SK-N-SH (cell line): Measurements from ENCODE around the gene TGIF1. TPM values are rescaled to one million over a fixed set of nuclear protein-coding genes. Genes with fewer than 3 reads are reported as not detected.
"Not testable (repeated sequence)": the region's sequence is repeated elsewhere in the genome, so short reads cannot be mapped to it uniquely, and the experiment has no call there.

Source experiments
- CTCF ChIA-PET: fragments of 300-600, 350-600 bp; formaldehyde crosslinking; extraction: SDS; loops from one replicate; lab custom pipeline; 2021; lab: Yijun Ruan, JAX
- POLR2A ChIA-PET: fragments of 350-600 bp; sonication (Branson Sonifier 250); formaldehyde crosslinking; extraction: SDS; loops from one replicate; lab custom pipeline; 2020; ENCODE audit warnings: antibody characterized with exemption, inconsistent platforms; lab: Yijun Ruan, JAX
- DNase-seq: peaks from one replicate; pipeline ENCODE4 v3.0.0; 2012
- H2AFZ ChIP-seq: fragments of 200-600 bp; sonication (generic); 2 replicates; pipeline ENCODE4 v1.8.1; 2016; ENCODE audit warnings: antibody characterized with exemption, mild to moderate bottlenecking, low read depth
- H3F3A ChIP-seq: fragments of 200-600 bp; sonication (generic); replicated peaks from 2 replicates; pipeline ENCODE3; 2016; ENCODE audit warnings: antibody characterized with exemption, mild to moderate bottlenecking; ENCODE audit not compliant: insufficient read depth
- H3K27ac ChIP-seq, 2 experiments: fragments of 200-500 bp in 1 of 2; fragments of 200-600 bp in 1 of 2; sonication (Bioruptor generic) in 1 of 2; sonication (generic), shearing (Covaris generic) in 1 of 2; 2 replicates each; pipeline versions ENCODE4 v1.5.1 to v1.6.1; 2014 to 2016; ENCODE audit warnings: low read depth in 2 of 2, inconsistent platforms in 1 of 2, low read length in 1 of 2, mild to moderate bottlenecking in 1 of 2, mixed read lengths in 1 of 2
- H3K27me3 ChIP-seq: fragments of 200-600 bp; sonication (generic), shearing (Covaris generic); 2 replicates; pipeline ENCODE4 v1.6.1; 2016; ENCODE audit warnings: mixed run types; ENCODE audit not compliant: insufficient read depth
- H3K36me3 ChIP-seq, 2 experiments: fragments of 200-500 bp in 1 of 2; fragments of 200-600 bp in 1 of 2; sonication (Bioruptor generic) in 1 of 2; sonication (generic) in 1 of 2; replicated peaks in 1 of 2; 2 replicates each; pipeline versions ENCODE3 to v1.5.1; 2014 to 2016; ENCODE audit warnings: low read length in 1 of 2, mild to moderate bottlenecking in 1 of 2; ENCODE audit not compliant: insufficient read depth in 2 of 2, control insufficient read depth in 1 of 2
- H3K4me1 ChIP-seq, 2 experiments: fragments of 200-500 bp in 1 of 2; fragments of 200-600 bp in 1 of 2; sonication (Bioruptor generic) in 1 of 2; sonication (generic), shearing (Covaris generic) in 1 of 2; 2 replicates each; pipeline versions ENCODE4 v1.5.1 to v1.6.1; 2014 to 2016; ENCODE audit warnings: low read depth in 1 of 2, low read length in 1 of 2, mixed run types in 1 of 2; ENCODE audit not compliant: insufficient read depth in 2 of 2, control insufficient read depth in 1 of 2
- H3K4me2 ChIP-seq: fragments of 200-600 bp; sonication (generic), shearing (Covaris generic); 2 replicates; pipeline ENCODE4 v1.6.1; 2017; ENCODE audit warnings: mixed run types
- H3K4me3 ChIP-seq, 2 experiments: fragments of 200-500 bp in 1 of 2; fragments of 200-600 bp in 1 of 2; sonication (Bioruptor generic) in 1 of 2; sonication (generic), shearing (Covaris generic) in 1 of 2; 2 replicates each; pipeline versions ENCODE4 v1.5.1 to v1.8.1; 2014 to 2016; ENCODE audit warnings: low read depth in 2 of 2, inconsistent platforms in 1 of 2, low read length in 1 of 2, mild to moderate bottlenecking in 1 of 2, mixed read lengths in 1 of 2, moderate library complexity in 1 of 2
- H3K79me2 ChIP-seq: fragments of 200-600 bp; sonication (generic); 2 replicates; pipeline ENCODE4 v1.8.1; 2017; ENCODE audit warnings: mild to moderate bottlenecking; ENCODE audit not compliant: insufficient read depth
- H3K9ac ChIP-seq: fragments of 200-600 bp; sonication (generic); 2 replicates; pipeline ENCODE4 v1.6.1; 2017; ENCODE audit warnings: mixed run types
- H3K9me2 ChIP-seq: fragments of 200-600 bp; sonication (generic); 2 replicates; pipeline ENCODE4 v1.6.1; 2017; ENCODE audit warnings: mixed run types
- H3K9me3 ChIP-seq: fragments of 200-600 bp; sonication (generic); 2 replicates; pipeline ENCODE4 v1.6.1; 2017; ENCODE audit warnings: mixed run types, mild to moderate bottlenecking, moderate library complexity
- H4K20me1 ChIP-seq: fragments of 200-600 bp; sonication (generic); 2 replicates; pipeline ENCODE4 v1.6.1; 2017; ENCODE audit warnings: mild to moderate bottlenecking, mixed run types; ENCODE audit not compliant: insufficient read depth
- EP300 ChIP-seq, 2 experiments: IDR thresholded peaks; 2 replicates each; pipeline versions ENCODE4 v1.4.0 to v1.6.1; 2012; ENCODE audit warnings: borderline replicate concordance in 1 of 2, low read depth in 1 of 2, low read length in 1 of 2
- EZH2phosphoT487 ChIP-seq: fragments of 200-600 bp; sonication (generic); IDR thresholded peaks from 2 replicates; pipeline ENCODE4 v1.6.1; 2017; ENCODE audit warnings: low read depth, mixed run types, mild to moderate bottlenecking, antibody characterized with exemption, moderate library complexity, borderline replicate concordance
- GABPA ChIP-seq: IDR thresholded peaks from 2 replicates; pipeline ENCODE4 v1.4.0; 2012; ENCODE audit warnings: low read depth, mild to moderate bottlenecking
- MAX ChIP-seq: IDR thresholded peaks from 2 replicates; pipeline ENCODE4 v1.4.0; 2012; ENCODE audit warnings: low read depth
- MEF2A ChIP-seq: IDR thresholded peaks from 2 replicates; pipeline ENCODE4 v1.4.0; 2012; ENCODE audit warnings: low read depth, borderline replicate concordance
- MXI1 ChIP-seq: IDR thresholded peaks from 2 replicates; pipeline ENCODE4 v1.6.1; 2012; ENCODE audit warnings: mild to moderate bottlenecking, low read depth, low read length, improper control_type of control experiment
- PBX3 ChIP-seq: IDR thresholded peaks from 2 replicates; pipeline ENCODE4; 2012
- SMC3 ChIP-seq: IDR thresholded peaks from 2 replicates; pipeline ENCODE4 v1.6.1; 2012; ENCODE audit warnings: low read depth, low read length, improper control_type of control experiment
- TAF1 ChIP-seq: IDR thresholded peaks from 2 replicates; pipeline ENCODE4 v1.6.1; 2012; ENCODE audit warnings: low read depth, mild to moderate bottlenecking, low read length, moderate library complexity, borderline replicate concordance
- USF2 ChIP-seq: fragments of 150-350 bp; IDR thresholded peaks from 2 replicates; pipeline ENCODE4 v1.6.1; 2017; ENCODE audit warnings: antibody characterized with exemption, low read length, low read depth, borderline replicate concordance
- WGBS: methylation state at CpG from one replicate; pipeline ENCODE4 v1.1.6; 2017; ENCODE audit warnings: low lambda C conversion rate; 5-methylcytosine and 5-hydroxymethylcytosine counted together
- polyA plus RNA-seq, 3 experiments: library from polyadenylated mRNA; depleted of rRNA; stranded (reverse); fragments of >200 nt; gene quantifications; 2 replicates each; pipeline ENCODE4 v1.2.3, GENCODE V29; 2012
- TF ChIP-seq, protein P1 (sequence below): fragments of 150-350 bp; IDR thresholded peaks from 2 replicates; pipeline ENCODE4 v1.6.1; 2016; ENCODE audit warnings: mild to moderate bottlenecking, low read depth, low read length

The TGIF1 gene
- polyA plus RNA-seq, 1 of the 3 experiments (the other 2 are of a cell fraction) = 113 TPM

DNA sequence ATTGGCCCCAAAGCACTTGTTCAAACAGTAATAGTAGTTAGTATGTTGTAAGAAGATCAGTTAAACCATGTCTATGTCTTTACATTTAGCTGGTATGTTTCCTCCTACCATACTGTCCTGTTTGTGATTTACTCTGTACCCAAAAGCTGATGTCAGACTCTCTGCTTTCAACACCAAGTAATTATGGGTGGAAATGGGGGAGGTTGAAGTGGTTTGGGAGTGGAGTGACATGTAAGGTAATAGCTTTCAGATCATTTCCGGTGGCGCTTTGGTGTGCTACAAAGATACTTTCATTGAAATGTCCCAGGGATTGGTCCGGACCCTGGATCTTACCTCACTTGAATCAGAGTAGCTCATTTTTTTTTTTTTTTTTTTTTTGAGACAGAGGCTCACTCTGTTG is 39.7 kb upstream of the TGIF1 start:
- ChIA-PET CTCF (interaction anchor here (0.8 kb wide), 1 partner anchor 251 kb away, joined by 3 read pairs; no protein-coding TSS in a partner anchor), POLR2A (no interaction called here)
- no peaks in the 10 kb centered on the region for H3K27me3 ChIP-seq
- H3K9ac ChIP-seq = no peak overlapping the region
- no peaks in the 10 kb centered on the region for H3K9me3 ChIP-seq
- H3K79me2 ChIP-seq = no peaks in the 10 kb centered on the region
- no peak overlapping the region for H3K4me3 ChIP-seq
- 93% methylated on average over 3 of the region's 3 CpGs for WGBS
- H3K27ac ChIP-seq = no peak overlapping the region
- no peak for TF ChIP-seq PBX3
- TF ChIP-seq GABPA = no peak
- no peak for TF ChIP-seq MEF2A
- TF ChIP-seq EP300 (IDR thresholded peaks at IDR 0.05; ENCODE audit: borderline replicate concordance in 1 of 2, low read depth in 1 of 2, low read length in 1 of 2) = no peak
- TF ChIP-seq TAF1 = no peak
- TF ChIP-seq, protein P1, sequence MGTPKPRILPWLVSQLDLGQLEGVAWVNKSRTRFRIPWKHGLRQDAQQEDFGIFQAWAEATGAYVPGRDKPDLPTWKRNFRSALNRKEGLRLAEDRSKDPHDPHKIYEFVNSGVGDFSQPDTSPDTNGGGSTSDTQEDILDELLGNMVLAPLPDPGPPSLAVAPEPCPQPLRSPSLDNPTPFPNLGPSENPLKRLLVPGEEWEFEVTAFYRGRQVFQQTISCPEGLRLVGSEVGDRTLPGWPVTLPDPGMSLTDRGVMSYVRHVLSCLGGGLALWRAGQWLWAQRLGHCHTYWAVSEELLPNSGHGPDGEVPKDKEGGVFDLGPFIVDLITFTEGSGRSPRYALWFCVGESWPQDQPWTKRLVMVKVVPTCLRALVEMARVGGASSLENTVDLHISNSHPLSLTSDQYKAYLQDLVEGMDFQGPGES = no peak
- no peak for TF ChIP-seq SMC3
- no peak for TF ChIP-seq USF2
- TF ChIP-seq EZH2phosphoT487 = no peak
- TF ChIP-seq MAX = no peak
- no peak for TF ChIP-seq MXI1
- DNase-seq = no peak
- no peaks in the 10 kb centered on the region for H3K9me2 ChIP-seq
- H3K36me3 ChIP-seq = no peaks in the 10 kb centered on the region
- H3K4me1 ChIP-seq = no peaks in the 10 kb centered on the region
- no peak overlapping the region for H3K4me2 ChIP-seq
- no peaks in the 10 kb centered on the region for H3F3A ChIP-seq
- H2AFZ ChIP-seq = no peak overlapping the region
- no peaks in the 10 kb centered on the region for H4K20me1 ChIP-seq

GRCh38 chr18:3410876-3411275 is 39.1 kb upstream of the TGIF1 start:
- WGBS = 73% methylated on average over 3 of the region's 3 CpGs
- H3K9ac ChIP-seq, H3K9me3 ChIP-seq, H3K79me2 ChIP-seq, H2AFZ ChIP-seq, H3K4me3 ChIP-seq, H3K27me3 ChIP-seq, H3K36me3 ChIP-seq, DNase-seq, H3K27ac ChIP-seq, H4K20me1 ChIP-seq, H3K4me1 ChIP-seq, POLR2A ChIA-PET, H3F3A ChIP-seq, H3K4me2 ChIP-seq, H3K9me2 ChIP-seq: not testable (repeated sequence)
- CTCF ChIA-PET = interaction anchor here (1.1 kb wide), 1 partner anchor 255 kb away, joined by 3 read pairs; no protein-coding TSS in a partner anchor
